NCI-H1417 (cell line): ENCODE results near the gene GIMAP7.
A peak's percentile ranks its signal among the peaks of the same experiment; 100 is the strongest.
"Not testable (repeated sequence)": the region's sequence is repeated elsewhere in the genome, so short reads cannot be mapped to it uniquely, and the experiment has no call there.

Source experiments
- DNase-seq, 3 experiments: peaks; one replicate each; lab custom pipeline; 2025; lab: John Stamatoyannopoulos, UW

The GIMAP7 gene

DNA sequence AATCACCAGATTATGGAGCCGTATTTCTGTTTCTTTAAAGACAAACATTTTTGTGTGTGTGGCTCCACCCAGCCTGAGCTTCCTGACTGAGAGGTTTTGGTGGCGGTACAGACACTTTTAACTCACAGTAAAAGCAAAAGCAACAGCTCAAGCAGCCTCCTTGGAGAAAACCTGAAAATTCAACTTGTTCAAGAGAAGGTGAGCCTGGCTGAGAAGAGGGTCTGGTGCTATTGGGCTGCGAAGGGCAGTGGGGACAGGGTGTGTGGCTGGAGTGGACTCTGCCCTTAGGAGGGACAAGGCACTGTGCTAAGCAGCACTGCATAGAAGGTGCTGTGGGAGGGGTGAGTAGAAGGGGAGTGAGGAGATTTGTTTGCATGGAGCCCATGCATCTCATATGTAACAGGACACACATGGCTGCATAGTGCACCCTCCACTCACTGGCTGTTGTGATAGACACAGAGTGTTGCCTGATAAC lies at the start of gene GIMAP7:
TSS of gene GIMAP7 (plus strand) at position 125 of the 475 bp plus-strand sequence. CDS start 5,103 bp downstream, outside the sequence.
- no peak for DNase-seq

GRCh38 chr7:150464962-150465361 lies 49.7 kb upstream of the GIMAP7 start:
- no peak for DNase-seq

DNA sequence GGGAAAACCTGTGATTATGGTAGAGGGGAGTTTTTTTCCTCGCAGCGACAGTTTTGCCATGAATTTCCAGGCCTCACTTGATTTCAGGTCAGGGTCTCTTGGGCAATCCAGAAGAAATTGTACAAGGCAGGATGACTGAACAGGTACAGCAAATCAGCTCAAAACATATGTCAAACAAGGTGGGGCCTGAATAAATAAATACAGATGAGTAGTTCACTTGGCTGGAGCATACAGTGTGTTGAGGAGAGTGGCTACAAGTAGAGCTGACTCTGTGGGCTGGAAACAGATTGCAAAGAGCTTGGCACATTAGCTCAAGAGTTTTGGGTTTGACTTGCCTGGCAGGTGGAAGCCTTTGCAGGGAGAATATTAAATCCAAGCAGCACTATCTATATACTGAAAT lies 49.3 kb upstream of the GIMAP7 start:
- DNase-seq, result no peak

DNA sequence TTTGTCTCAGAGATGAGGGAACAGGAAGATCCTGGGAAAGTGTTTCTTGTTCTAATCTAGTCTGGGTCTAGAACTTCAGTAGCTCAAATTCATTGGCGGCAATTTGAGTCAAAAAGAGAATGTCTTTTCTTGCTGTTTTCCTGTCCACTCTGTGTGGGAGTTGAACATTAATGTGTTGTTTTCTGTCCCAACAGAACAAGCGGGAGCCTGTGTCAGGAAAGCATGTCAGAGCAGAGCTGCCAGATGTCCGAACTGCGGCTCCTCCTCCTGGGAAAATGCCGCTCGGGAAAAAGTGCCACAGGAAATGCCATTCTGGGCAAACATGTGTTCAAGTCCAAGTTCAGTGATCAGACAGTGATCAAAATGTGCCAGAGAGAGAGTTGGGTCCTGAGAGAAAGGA lies 48.2 kb upstream of the GIMAP7 start:
- no peak for DNase-seq

GRCh38 chr7:150468241-150468640 lies 46.4 kb upstream of the GIMAP7 start:
- no peak for DNase-seq

DNA sequence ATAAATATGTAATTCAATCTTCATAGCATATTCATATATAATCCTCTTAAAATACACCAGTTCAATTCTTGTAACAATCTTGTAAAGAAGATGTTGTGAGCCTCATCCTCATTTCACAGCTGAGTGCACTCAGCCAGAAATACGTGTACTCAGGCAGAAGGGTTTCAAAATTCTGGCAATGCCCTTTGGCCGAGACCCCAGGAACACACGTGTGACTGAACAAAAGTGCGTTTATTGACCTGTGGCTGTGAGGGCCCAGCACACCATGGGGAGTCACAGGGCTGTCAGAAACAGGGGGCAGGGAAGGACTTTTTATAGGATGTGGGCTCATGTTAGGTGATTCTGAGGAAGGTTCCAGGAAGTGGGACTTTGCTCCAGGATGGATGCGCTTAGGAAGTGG lies 42.8 kb upstream of the GIMAP7 start:
- DNase-seq, result no peak

GRCh38 chr7:150473902-150474301 lies 40.8 kb upstream of the GIMAP7 start:
- no peak for DNase-seq

GRCh38 chr7:150476285-150476684 lies 38.4 kb upstream of the GIMAP7 start:
- no peak for DNase-seq

- DNase-seq, result no peak
These were observed 37.6 kb upstream of the GIMAP7 start for GRCh38 chr7:150476819-150477631.

DNA sequence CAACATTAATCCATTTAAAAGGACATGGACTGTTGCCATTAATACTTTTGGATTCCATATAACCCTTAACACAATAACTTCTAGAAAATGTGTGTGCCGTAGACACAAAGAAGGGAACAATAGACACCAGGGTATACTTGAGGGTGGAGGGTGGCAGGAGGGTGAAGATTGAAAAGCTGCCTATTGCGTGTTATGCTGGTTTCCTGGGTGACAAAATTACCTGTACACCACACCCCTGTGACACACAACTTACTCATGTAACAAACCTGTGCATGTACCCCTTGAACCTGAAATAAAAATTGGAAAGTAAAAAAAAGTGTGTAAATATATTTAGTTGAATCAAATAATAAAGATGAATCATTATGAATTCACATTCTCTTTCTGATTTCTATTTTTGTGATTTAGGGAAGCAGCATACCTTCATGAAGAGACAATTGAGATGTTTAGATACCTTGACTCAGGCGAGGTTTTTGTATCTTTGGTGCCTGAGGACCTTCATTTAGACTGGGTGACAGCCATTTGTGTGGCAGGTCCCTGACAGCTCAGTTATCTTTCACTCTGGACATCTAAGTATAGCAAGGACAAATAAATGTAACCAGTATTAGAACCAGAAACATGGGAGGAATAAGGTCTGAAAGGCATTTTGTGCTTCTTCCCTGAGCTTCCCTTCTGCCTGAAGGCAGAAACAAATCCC lies 35.5 kb upstream of the GIMAP7 start:
- DNase-seq, result peak in 1 of 3 experiments; percentile 16

- no peak for DNase-seq
These were observed 33.3 kb upstream of the GIMAP7 start for GRCh38 chr7:150481186-150481920.

DNA sequence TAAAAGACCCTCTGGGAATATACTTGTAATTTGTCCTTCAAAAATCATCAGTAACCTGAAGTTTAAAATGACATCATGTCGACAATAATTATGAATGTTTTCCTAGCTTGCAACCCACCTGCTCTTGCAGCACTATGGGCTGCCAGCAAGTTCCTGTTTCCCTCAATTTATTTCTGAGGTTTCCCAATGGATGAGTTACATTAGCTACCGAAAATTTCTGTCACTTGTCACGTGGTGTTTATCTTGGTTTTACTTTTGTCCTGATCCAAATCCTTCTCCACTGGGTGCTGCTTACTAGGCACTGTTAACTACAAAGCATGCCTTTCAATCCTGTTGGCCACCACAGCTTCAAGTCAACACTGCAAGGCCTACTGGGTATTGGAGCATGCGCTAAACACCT lies 32.8 kb upstream of the GIMAP7 start:
- no peak for DNase-seq

GRCh38 chr7:150483514-150483913 lies 31.2 kb upstream of the GIMAP7 start:
- DNase-seq, result not testable (repeated sequence)

GRCh38 chr7:150484071-150484470 lies 30.6 kb upstream of the GIMAP7 start:
- not testable (repeated sequence) for DNase-seq

DNA sequence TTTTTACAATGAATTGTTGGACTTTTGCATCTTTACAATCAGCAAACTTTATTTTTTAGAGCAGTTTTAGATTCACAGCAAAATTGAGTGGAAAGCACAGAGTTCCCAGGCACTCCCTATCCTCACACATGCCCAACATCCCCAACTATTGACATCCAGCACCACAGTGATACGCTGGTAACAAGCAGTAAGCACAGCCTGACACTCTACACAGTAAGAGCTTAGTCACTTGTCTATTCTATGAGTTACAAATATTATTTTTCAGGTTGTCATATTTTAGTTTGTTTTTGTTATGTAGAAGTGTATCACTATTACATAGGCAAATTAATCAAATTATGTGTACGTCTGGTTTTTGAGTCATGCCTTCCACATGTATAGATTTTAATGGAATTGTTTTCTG lies 27.0 kb upstream of the GIMAP7 start:
- DNase-seq, result no peak

DNA sequence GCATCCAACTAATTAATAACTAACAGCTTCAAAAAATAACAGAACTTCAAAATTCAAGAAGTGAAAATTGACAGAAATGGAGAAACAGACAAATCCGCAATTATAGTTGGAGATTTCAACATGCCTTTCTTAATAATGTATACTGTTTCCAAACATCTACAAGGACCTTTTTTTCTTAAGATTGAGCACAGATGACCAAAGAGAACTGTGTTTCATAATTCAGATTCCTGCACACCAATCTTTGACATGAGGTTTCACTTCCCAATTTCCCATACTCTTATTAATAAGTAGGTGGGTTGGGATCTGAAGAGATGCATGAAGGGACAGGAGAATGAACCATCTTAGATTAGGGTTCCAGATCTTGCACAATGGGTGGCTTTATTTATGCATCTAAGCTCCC lies 24.9 kb upstream of the GIMAP7 start:
- DNase-seq, result no peak

DNA sequence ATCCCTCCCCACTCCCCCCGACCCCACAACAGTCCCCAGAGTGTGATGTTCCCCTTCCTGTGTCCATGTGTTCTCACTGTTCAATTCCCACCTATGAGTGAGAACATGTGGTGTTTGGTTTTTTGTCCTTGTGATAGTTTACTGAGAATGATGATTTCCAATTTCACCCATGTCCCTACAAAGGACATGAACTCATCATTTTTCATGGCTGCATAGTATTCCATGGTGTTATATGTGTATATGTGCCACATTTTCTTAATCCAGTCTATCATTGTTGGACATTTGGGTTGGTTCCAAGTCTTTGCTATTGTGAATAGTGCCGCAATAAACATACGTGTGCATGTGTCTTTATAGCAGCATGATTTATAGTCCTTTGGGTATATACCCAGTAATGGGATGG lies 21.2 kb upstream of the GIMAP7 start:
- not testable (repeated sequence) for DNase-seq

DNA sequence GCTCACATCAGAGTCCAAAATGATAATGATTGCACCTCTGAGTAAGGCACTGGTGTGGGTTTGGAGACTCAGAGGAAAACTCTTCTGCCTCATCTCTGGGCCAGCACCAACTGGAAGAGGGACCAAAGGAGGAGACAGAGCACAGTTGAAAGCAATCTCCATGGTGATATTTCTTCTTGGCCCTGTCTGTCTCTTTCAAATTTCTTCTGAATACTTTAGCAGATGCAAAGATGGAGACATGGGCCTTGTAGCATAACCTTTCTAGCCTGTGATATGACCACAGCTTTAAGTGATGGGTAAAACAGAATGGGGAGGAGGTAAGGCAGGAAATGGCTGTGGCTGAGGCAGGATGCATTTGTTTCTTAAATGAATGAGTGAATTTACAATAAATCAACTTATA lies 12.2 kb upstream of the GIMAP7 start:
- DNase-seq, result no peak

DNA sequence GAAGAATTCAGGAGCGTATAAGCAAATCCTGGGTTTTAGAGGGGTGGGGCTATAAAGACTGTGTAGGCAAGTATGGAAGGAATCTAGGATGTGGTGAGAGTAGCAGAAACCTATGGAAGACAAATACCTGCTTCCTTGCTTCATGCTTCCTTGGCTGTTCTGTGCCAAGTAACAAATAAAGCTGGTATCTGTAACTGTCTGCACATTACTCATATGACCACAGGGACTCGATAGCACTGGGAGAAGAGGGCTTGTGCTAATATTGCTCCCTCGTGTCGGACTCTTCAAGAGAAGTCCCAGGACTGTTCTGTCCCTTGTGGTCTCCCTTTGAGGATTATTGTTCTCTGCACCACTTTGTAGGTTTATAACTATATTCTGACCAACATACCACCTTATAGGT lies 11.5 kb upstream of the GIMAP7 start:
- DNase-seq, result no peak

DNA sequence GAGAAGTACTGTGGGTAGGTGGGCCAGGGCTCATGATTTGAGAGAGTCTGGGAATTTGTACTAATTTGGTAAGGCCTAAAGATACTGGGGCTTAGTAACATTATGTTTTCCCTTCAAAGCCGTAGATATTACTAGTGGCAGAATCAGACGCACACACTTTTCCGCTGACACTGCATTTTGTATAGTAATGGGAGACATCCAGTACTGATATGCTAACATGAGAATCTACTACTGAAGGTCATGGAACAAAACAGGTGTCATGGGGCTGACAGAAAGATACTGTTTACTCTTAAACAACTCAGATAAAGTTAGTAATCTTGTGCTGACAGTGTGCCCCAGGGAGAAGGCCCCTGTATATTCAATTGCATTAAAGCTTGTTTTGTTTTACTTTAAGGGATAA lies 11.1 kb upstream of the GIMAP7 start:
- DNase-seq, result no peak

GRCh38 chr7:150507947-150508602 lies 6.6 kb upstream of the GIMAP7 start:
- DNase-seq, result no peak

GRCh38 chr7:150511048-150511447 lies 3.6 kb upstream of the GIMAP7 start:
- DNase-seq, result no peak
